Activated CD8-positive, alpha-beta memory T cell treated with anti-CD3 and anti-CD28 coated beads for 24 hours (primary cell): ENCODE results near the gene STEAP3.

Source experiments
- DNase-seq: peaks from one replicate; pipeline ENCODE4 v3.0.0-alpha.2; 2020

STEAP3 gene

GRCh38 chr2:119295688-119296375, 72.2 kb downstream of the STEAP3 start:
- DNase-seq = no peak

- DNase-seq = no peak
Observed at GRCh38 chr2:119301413-119301812, 77.8 kb downstream of the STEAP3 start.

GRCh38 chr2:119304847-119305246, 81.2 kb downstream of the STEAP3 start:
- DNase-seq = no peak

GRCh38 chr2:119305497-119306195, 82.0 kb downstream of the STEAP3 start:
- DNase-seq = no peak

- DNase-seq = no peak
Observed at GRCh38 chr2:119306196-119306590, 82.6 kb downstream of the STEAP3 start.

GRCh38 chr2:119307419-119308140, 83.9 kb downstream of the STEAP3 start:
- DNase-seq = no peak

- no peak for DNase-seq
Observed at GRCh38 chr2:119308793-119309330, 85.2 kb downstream of the STEAP3 start.

- DNase-seq = no peak
Observed at GRCh38 chr2:119311371-119311770, 87.7 kb downstream of the STEAP3 start.

- no peak for DNase-seq
Observed at GRCh38 chr2:119311831-119312230, 88.2 kb downstream of the STEAP3 start.
